ENCODE results near the gene PFN4. TPM values are rescaled to one million over a fixed set of nuclear protein-coding genes. Genes with fewer than 3 reads are reported as not detected.

The PFN4 gene
- total and polyA plus RNA-seq, 2 of the 4 experiments (the other 2 are of a cell fraction): 0.36 to 0.48 TPM

DNA sequence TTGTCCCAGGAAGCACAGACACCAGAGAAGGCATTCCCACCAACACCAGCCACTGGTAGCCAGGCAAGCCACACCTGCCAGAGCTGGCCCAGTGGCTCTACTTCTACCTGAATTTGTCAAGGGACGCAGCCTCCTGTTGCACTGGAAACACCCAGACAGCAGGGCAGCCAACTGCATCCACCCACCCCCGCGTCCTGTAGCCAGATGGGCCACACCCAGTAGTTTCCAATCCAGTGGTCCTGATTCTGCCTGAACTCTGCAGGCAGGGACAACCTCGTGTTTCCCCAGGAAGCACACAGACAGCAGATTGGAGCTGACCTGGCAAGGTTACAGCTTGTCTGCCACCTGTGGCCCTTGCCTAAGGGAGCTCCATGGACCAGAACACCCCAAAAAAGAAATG is 18.2 kb downstream of the PFN4 start:
- no peak overlapping the region for H2BK15ac ChIP-seq (ENCODE audit: low read depth, low read length)
- H3K4me1 ChIP-seq (ENCODE audit: control insufficient read depth, insufficient read depth, low read length): no peaks in the 10 kb centered on the region
- no peak overlapping the region for H2BK5ac ChIP-seq (ENCODE audit: low read depth, low read length, poor library complexity, severe bottlenecking)
- DNase-seq (no peak), ATAC-seq (ENCODE audit: low read depth) (no peak)
- no peak overlapping the region for H3K4me2 ChIP-seq (ENCODE audit: low read depth, low read length)
- no peak overlapping the region for H4K5ac ChIP-seq (ENCODE audit: low read depth, low read length)
- intact Hi-C loops (cut with micrococcal nuclease) (no loop called here), dilution Hi-C loops (cut with HindIII; ENCODE audit: low sequenced_read_pairs, unreplicated experiment) (no loop called here), in situ Hi-C loops (cut with MboI; ENCODE audit: low sequenced_read_pairs) (no loop called here)
- TF ChIP-seq RCOR1 (IDR thresholded peaks at IDR 0.05; ENCODE audit: insufficient replicate concordance, low read length): no peak
- no peak for TF ChIP-seq POLR2A (IDR thresholded peaks at IDR 0.05; ENCODE audit: low read depth, low read length)
- no peak for TF ChIP-seq RAD21 (IDR thresholded peaks at IDR 0.05; ENCODE audit: low read length)
- TF ChIP-seq, protein P1, sequence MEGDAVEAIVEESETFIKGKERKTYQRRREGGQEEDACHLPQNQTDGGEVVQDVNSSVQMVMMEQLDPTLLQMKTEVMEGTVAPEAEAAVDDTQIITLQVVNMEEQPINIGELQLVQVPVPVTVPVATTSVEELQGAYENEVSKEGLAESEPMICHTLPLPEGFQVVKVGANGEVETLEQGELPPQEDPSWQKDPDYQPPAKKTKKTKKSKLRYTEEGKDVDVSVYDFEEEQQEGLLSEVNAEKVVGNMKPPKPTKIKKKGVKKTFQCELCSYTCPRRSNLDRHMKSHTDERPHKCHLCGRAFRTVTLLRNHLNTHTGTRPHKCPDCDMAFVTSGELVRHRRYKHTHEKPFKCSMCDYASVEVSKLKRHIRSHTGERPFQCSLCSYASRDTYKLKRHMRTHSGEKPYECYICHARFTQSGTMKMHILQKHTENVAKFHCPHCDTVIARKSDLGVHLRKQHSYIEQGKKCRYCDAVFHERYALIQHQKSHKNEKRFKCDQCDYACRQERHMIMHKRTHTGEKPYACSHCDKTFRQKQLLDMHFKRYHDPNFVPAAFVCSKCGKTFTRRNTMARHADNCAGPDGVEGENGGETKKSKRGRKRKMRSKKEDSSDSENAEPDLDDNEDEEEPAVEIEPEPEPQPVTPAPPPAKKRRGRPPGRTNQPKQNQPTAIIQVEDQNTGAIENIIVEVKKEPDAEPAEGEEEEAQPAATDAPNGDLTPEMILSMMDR (conservative IDR thresholded peaks at IDR 0.05; ENCODE audit: low read depth, low read length): no peak
- TF ChIP-seq, protein P2, sequence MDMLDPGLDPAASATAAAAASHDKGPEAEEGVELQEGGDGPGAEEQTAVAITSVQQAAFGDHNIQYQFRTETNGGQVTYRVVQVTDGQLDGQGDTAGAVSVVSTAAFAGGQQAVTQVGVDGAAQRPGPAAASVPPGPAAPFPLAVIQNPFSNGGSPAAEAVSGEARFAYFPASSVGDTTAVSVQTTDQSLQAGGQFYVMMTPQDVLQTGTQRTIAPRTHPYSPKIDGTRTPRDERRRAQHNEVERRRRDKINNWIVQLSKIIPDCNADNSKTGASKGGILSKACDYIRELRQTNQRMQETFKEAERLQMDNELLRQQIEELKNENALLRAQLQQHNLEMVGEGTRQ (IDR thresholded peaks at IDR 0.05; ENCODE audit: low read depth, low read length): no peak
- TF ChIP-seq MXI1 (IDR thresholded peaks at IDR 0.05; ENCODE audit: borderline replicate concordance, low read depth, low read length): no peak
- no peak for TF ChIP-seq NFE2L2 (IDR thresholded peaks at IDR 0.05; ENCODE audit: low read depth, low read length)
- no peak for TF ChIP-seq BHLHE40 (IDR thresholded peaks at IDR 0.05; ENCODE audit: low read depth, low read length)
- TF ChIP-seq RFX5 (IDR thresholded peaks at IDR 0.05; ENCODE audit: low read depth, low read length): no peak
- no peak for TF ChIP-seq FOS (IDR thresholded peaks at IDR 0.05; ENCODE audit: low read depth, low read length)
- no peak for TF ChIP-seq CEBPB (IDR thresholded peaks at IDR 0.05; ENCODE audit: low read depth, low read length)
- no peak for TF ChIP-seq MAFK (IDR thresholded peaks at IDR 0.05; ENCODE audit: low read depth, low read length)
- TF ChIP-seq SMC3 (IDR thresholded peaks at IDR 0.05; ENCODE audit: low read depth, low read length): no peak
- no peak for TF ChIP-seq CHD1 (IDR thresholded peaks at IDR 0.05; ENCODE audit: low read depth, low read length)
- TF ChIP-seq, protein P3, sequence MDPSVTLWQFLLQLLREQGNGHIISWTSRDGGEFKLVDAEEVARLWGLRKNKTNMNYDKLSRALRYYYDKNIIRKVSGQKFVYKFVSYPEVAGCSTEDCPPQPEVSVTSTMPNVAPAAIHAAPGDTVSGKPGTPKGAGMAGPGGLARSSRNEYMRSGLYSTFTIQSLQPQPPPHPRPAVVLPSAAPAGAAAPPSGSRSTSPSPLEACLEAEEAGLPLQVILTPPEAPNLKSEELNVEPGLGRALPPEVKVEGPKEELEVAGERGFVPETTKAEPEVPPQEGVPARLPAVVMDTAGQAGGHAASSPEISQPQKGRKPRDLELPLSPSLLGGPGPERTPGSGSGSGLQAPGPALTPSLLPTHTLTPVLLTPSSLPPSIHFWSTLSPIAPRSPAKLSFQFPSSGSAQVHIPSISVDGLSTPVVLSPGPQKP (IDR thresholded peaks at IDR 0.05; ENCODE audit: borderline replicate concordance, low read depth, low read length): no peak
- no peak for TF ChIP-seq MAZ (IDR thresholded peaks at IDR 0.05; ENCODE audit: borderline replicate concordance, low read depth, low read length)
- no peaks in the 10 kb centered on the region; the same call in 1 of the 2 replicates for H3K9me3 ChIP-seq (ENCODE audit: control insufficient read depth, insufficient read depth, low read length)
- no peaks in the 10 kb centered on the region for H3K27me3 ChIP-seq (ENCODE audit: control insufficient read depth, insufficient read depth, low read length)
- no peak overlapping the region for H2BK120ac ChIP-seq (ENCODE audit: low read depth, low read length)
- no peak overlapping the region for H3K4me3 ChIP-seq (ENCODE audit: insufficient read depth, low read depth, low read length)
- H4K91ac ChIP-seq (ENCODE audit: insufficient read depth, low read depth, low read length): no peak overlapping the region
- H3K23ac ChIP-seq (ENCODE audit: low read depth, low read length): no peak overlapping the region
- H2AFZ ChIP-seq (replicated peaks; ENCODE audit: low read length, poor library complexity): peak overlapping the region; percentile 21
- H3K18ac ChIP-seq (ENCODE audit: low read depth, low read length): no peak overlapping the region
- ChIA-PET CTCF (no interaction called here), POLR2A (ENCODE audit: unreplicated experiment) (no interaction called here)
- H3K9me1 ChIP-seq (ENCODE audit: insufficient read depth, low read length): no peaks in the 10 kb centered on the region
- H3K4ac ChIP-seq (ENCODE audit: low read depth, low read length): no peak overlapping the region
- H3K14ac ChIP-seq (replicated peaks; ENCODE audit: low read depth, low read length): no peak overlapping the region
- H4K8ac ChIP-seq (ENCODE audit: low read depth in 2 of 2, low read length in 2 of 2): no peak overlapping the region
- no peak overlapping the region for H2AK9ac ChIP-seq (replicated peaks; ENCODE audit: low read depth, low read length, poor library complexity)
- WGBS, 2 experiments (ENCODE audit: extremely low coverage in 2 of 2, insufficient read length in 1 of 2): 36% methylated on average over 3 of the region's 4 CpGs; no CpG with 5 or more reads in 1 of the 2 experiments
- no TSS peak for BruUV-seq (replicated peaks)
- H3K9ac ChIP-seq (ENCODE audit: low read depth, low read length): no peak overlapping the region
- H3K56ac ChIP-seq (ENCODE audit: extremely low read depth, insufficient read depth, low read length): no peak overlapping the region
- H3K79me1 ChIP-seq (ENCODE audit: low read depth in 1 of 2, low read length in 2 of 2): no peaks in the 10 kb centered on the region
- no peak overlapping the region for H2AK5ac ChIP-seq (ENCODE audit: low read depth, low read length)
- H3K27ac ChIP-seq (ENCODE audit: insufficient read depth, low read length): no peak overlapping the region
- no peak overlapping the region for H2BK20ac ChIP-seq (ENCODE audit: low read depth, low read length)
- 0 out of 2 replicates have a peak, but pooled peaks cover 2% of the 10 kb centered on the region for H3K36me3 ChIP-seq (ENCODE audit: control insufficient read depth, insufficient read depth, low read length)
- H4K20me1 ChIP-seq (ENCODE audit: insufficient read depth, low read length): no peaks in the 10 kb centered on the region
